K562 (cell line): ENCODE measurements around the gene PRKAR1B. TPM values are rescaled to one million over a fixed set of nuclear protein-coding genes. Genes with fewer than 3 reads are reported as not detected.

ENCODE experiments used
- DEAF1 ChIP-seq: fragments of 450-650 bp; formaldehyde crosslinking; IDR thresholded peaks from 2 replicates; pipeline ENCODE4 v1.4.0; 2020; ENCODE audit warnings: mild to moderate bottlenecking, moderate library complexity
- FOS ChIP-seq: IDR thresholded peaks from 3 replicates; pipeline ENCODE4 v1.6.1; 2011; ENCODE audit not compliant: insufficient read length; ENCODE audit errors: extremely low read depth
- GTF2A2 ChIP-seq: IDR thresholded peaks from 2 replicates; pipeline ENCODE4 v1.6.1; 2016; ENCODE audit warnings: mild to moderate bottlenecking, missing genetic modification characterization, missing compliant biosample characterization
- HOXB6 ChIP-seq: fragments of 250-450 bp; sonication (Bioruptor Pico); IDR thresholded peaks from 2 replicates; pipeline ENCODE4 v1.5.1; 2022; ENCODE audit warnings: mild to moderate bottlenecking, borderline replicate concordance
- ILF3 ChIP-seq: fragments of 450-650 bp; IDR thresholded peaks from 2 replicates; pipeline ENCODE4 v1.6.1; 2018; ENCODE audit warnings: antibody characterized with exemption, mild to moderate bottlenecking, moderate library complexity, borderline replicate concordance
- IRF2 ChIP-seq: sonication (generic); formaldehyde crosslinking; IDR thresholded peaks from 2 replicates; pipeline ENCODE4 v1.8.1; 2022; ENCODE audit warnings: mild to moderate bottlenecking, missing genetic modification reagents
- KLF13 ChIP-seq: fragments of 450-650 bp; IDR thresholded peaks from 2 replicates; pipeline ENCODE4 v1.6.1; 2016; ENCODE audit warnings: missing genetic modification characterization, low read depth, mild to moderate bottlenecking, missing compliant biosample characterization, moderate library complexity, borderline replicate concordance
- POLR2AphosphoS5 ChIP-seq: IDR thresholded peaks from 2 replicates; pipeline ENCODE4 v1.6.1; 2011; ENCODE audit warnings: mild to moderate bottlenecking, low read depth, low read length, moderate library complexity; ENCODE audit not compliant: control insufficient read depth, insufficient read depth
- RUNX1 ChIP-seq: sonication (generic); IDR thresholded peaks from 2 replicates; pipeline ENCODE4 v1.6.1; 2016; ENCODE audit warnings: antibody characterized with exemption, low read depth
- TGIF2 ChIP-seq: sonication (generic); formaldehyde crosslinking; IDR thresholded peaks from 2 replicates; pipeline ENCODE4 v1.8.1; 2022; ENCODE audit warnings: mild to moderate bottlenecking, missing genetic modification reagents, moderate library complexity
- ZBTB49 ChIP-seq: sonication (generic); formaldehyde crosslinking; IDR thresholded peaks from 2 replicates; pipeline ENCODE4 v1.8.0; 2022; ENCODE audit warnings: missing genetic modification reagents, mild to moderate bottlenecking, borderline replicate concordance
- ZNF316 ChIP-seq: fragments of 450-650 bp; IDR thresholded peaks from 2 replicates; pipeline ENCODE4 v1.6.1; 2016
- ZNF644 ChIP-seq: fragments of 200-800 bp; sonication (Bioruptor generic); IDR thresholded peaks from 2 replicates; pipeline ENCODE4 v1.6.1; 2016; ENCODE audit warnings: low read depth, missing genetic modification characterization, missing compliant biosample characterization
- ZNF830 ChIP-seq: fragments of 250-450 bp; sonication (Bioruptor Pico); IDR thresholded peaks from 2 replicates; pipeline ENCODE4 v1.5.0; 2021; ENCODE audit warnings: mild to moderate bottlenecking
- polyA plus RNA-seq, 8 experiments: library from polyadenylated mRNA; depleted of rRNA in 4 of 8; stranded (reverse) in 5 of 8; unstranded in 3 of 8; fragments of >200 nt; fragmentation: Nextera tagmentation in 2 of 8; fragmentation: Illumina TruSeq in 1 of 8; extraction: Ambion mirVana in 2 of 8; extraction: Trizol in 1 of 8; gene quantifications; 2 replicates each; pipeline versions ENCODE4 v1.2.1 to v1.2.3, GENCODE V29; 2011 to 2014; ENCODE audit warnings: inconsistent platforms in 1 of 8, missing spikeins in 1 of 8
- total RNA-seq, 7 experiments: library from RNA; depleted of rRNA in 6 of 7; stranded (reverse); fragments of >200 nt in 6 of 7; fragmentation: Illumina TruSeq in 2 of 7; extraction: Trizol in 2 of 7; gene quantifications; 2 replicates each; pipeline versions ENCODE4 v1.2.1 to v1.2.3, GENCODE V29; 2011 to 2021; ENCODE audit warnings: low replicate concordance in 1 of 7
- TF ChIP-seq, protein P1 (sequence below), 2 experiments: fragments of 450-650 bp; IDR thresholded peaks; 2 replicates each; pipeline ENCODE4 v1.6.1; 2016; ENCODE audit warnings: mild to moderate bottlenecking in 2 of 2, borderline replicate concordance in 1 of 2, low read depth in 1 of 2, moderate library complexity in 1 of 2

PRKAR1B gene
- total and polyA plus RNA-seq, 9 of the 15 experiments (the other 6 are each of a cell fraction or from before 2014, with no cell fraction given) = 0.99 to 30.5 (median 12.7) TPM

- TF ChIP-seq ZBTB49 (CRISPR knock-in tag) = no peak
- no peak for TF ChIP-seq HOXB6 (CRISPR knock-in tag)
- TF ChIP-seq FOS = no peak
- TF ChIP-seq IRF2 (CRISPR knock-in tag) = no peak
- no peak for TF ChIP-seq TGIF2
- TF ChIP-seq POLR2AphosphoS5 = no peak
- no peak for TF ChIP-seq ZNF644 (tag)
- TF ChIP-seq ZNF830 (CRISPR knock-in tag) = no peak
- TF ChIP-seq KLF13 (tag) = no peak
- TF ChIP-seq RUNX1 = no peak
- TF ChIP-seq ILF3 = no peak
- TF ChIP-seq DEAF1 (CRISPR knock-in tag) = no peak
- no peak for TF ChIP-seq ZNF316
- no peak for TF ChIP-seq GTF2A2 (tag)
- TF ChIP-seq, protein P1, sequence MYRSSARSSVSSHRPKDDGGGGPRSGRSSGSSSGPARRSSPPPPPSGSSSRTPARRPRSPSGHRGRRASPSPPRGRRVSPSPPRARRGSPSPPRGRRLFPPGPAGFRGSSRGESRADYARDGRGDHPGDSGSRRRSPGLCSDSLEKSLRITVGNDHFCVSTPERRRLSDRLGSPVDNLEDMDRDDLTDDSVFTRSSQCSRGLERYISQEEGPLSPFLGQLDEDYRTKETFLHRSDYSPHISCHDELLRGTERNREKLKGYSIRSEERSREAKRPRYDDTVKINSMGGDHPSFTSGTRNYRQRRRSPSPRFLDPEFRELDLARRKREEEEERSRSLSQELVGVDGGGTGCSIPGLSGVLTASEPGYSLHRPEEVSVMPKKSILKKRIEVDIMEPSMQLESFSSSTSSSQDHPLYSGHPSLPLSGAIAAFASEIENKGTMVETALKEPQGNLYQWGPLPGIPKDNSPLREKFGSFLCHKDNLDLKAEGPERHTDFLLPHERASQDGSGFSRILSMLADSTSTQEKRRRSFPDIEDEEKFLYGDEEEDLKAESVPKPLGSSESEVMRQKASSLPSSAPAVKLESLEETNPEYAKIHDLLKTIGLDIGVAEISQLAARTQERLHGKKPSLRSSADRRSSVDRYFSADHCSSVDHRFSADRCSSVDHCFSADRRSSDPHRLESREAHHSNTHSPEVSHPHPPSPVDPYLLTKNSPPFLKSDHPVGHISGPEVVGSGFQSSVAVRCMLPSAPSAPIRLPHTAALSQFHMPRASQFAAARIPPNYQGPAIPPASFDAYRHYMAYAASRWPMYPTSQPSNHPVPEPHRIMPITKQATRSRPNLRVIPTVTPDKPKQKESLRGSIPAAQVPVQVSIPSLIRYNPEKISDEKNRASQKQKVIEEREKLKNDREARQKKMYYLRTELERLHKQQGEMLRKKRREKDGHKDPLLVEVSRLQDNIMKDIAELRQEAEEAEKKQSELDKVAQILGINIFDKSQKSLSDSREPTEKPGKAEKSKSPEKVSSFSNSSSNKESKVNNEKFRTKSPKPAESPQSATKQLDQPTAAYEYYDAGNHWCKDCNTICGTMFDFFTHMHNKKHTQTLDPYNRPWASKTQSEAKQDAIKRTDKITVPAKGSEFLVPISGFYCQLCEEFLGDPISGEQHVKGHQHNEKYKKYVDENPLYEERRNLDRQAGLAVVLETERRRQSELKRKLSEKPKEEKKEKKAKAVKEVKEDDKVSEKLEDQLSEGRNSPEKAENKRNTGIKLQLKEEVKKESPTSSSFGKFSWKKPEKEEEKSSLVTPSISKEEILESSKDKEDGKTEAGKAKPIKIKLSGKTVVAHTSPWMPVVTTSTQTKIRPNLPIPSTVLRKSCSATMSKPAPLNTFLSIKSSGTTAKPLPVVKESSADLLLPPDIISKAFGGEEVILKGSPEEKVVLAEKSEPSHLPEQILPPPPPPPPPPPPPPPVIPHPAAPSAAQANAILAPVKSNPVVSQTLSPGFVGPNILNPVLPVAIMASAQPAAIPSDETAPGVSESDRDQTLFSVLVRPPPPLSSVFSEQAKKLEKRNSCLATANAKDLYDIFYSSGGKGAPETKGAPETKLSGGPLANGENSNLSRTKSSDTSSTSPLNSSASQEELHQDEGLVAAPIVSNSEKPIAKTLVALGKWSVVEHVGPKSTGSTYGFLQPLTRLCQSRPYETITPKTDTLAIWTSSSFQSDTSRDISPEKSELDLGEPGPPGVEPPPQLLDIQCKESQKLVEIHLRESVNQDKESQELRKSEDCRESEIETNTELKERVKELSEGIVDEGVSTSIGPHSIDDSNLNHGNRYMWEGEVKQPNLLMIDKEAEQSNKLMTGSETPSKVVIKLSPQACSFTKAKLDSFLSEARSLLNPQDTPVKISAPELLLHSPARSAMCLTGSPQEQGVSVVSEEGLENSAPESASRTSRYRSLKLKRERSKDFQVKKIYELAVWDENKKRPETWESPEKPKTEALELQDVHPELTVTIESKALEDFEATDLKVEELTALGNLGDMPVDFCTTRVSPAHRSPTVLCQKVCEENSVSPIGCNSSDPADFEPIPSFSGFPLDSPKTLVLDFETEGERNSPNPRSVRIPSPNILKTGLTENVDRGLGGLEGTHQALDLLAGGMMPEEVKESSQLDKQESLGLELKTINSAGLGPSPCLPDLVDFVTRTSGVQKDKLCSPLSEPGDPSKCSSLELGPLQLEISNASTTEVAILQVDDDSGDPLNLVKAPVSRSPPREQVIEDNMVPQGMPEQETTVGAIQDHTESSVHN (IDR thresholded peaks at IDR 0.05; ENCODE audit: borderline replicate concordance in 1 of 2, low read depth in 1 of 2) = no peak
These were observed 204.8 kb downstream of the PRKAR1B start (continued) for GRCh38 chr7:522071-522950.
